ENCODE measurements around the gene GZF1.

GZF1 gene

DNA sequence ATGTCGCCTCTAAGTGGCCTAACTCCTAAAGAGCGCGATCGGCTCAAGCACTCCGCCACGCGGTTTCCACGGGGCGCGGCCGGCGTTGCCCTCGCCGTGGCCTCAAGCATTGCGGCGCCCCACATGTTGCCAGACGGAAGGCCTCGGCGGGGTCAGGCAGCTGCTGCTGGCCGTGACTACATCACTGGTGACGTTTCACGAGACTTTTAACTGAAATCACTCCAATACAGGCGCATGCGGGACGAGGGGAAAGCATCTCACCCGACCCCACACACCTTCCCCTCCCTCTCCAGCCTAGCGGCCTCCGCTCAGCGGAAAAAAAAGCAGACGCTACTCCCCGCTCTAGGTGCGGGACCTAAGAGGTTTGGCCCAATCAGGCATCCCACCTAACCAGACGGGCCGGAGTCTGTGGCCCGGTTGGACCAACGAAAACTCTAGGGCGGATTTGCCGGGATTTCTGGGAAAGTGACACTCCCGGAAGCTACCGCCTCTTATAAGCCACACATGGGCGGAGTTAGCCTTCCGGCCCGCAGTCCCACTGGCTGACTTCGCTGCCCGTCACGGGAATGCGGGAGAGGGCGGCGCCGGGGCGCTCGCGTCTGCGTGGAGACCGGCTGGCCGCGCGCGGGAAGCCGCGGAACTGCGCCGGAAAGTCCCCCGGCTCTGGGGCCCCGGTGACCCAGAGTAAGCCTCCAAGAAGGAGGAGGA lies 11.6 kb upstream of the GZF1 start, which contains the start of gene NXT1:
Gene NXT1 (plus strand): TSS at position 596 of the 708 bp plus-strand sequence. CDS start 3,251 bp downstream, outside the sequence.
- Histone ChIP-seq H3K27ac (ENCODE audit: low read depth, low read length) (peak within 1 kb of the TSS; percentile 91), H2AFZ (ENCODE audit: low read depth, low read length, severe bottlenecking) (peak within 1 kb of the TSS; percentile 91), H3K27me3 (ENCODE audit: low read length) (no peaks in the 10 kb centered on the region), H4K20me1 (ENCODE audit: low read depth, low read length) (peaks cover 17% of the 10 kb centered on the region; the same call in 1 of the 2 replicates), H3K9ac (ENCODE audit: low read length) (peak within 1 kb of the TSS; percentile 98), H3K9me3 (ENCODE audit: insufficient read depth, low read length) (no peaks in the 10 kb centered on the region), H3K4me3 (ENCODE audit: insufficient read depth, low read length, poor library complexity, severe bottlenecking) (peak within 1 kb of the TSS; percentile 83), H3F3A (ENCODE audit: insufficient read depth) (peaks cover 7% of the 10 kb centered on the region; the same call in 1 of the 2 replicates), H3K79me2 (ENCODE audit: insufficient read depth, low read length) (peaks cover 34% of the 10 kb centered on the region), H3K9me2 (replicated peaks; ENCODE audit: insufficient read depth, low read length) (no peaks in the 10 kb centered on the region), H3K36me3 (ENCODE audit: low read length) (no peaks in the 10 kb centered on the region), H3K4me2 (ENCODE audit: low read depth, low read length, poor library complexity, severe bottlenecking) (peak within 1 kb of the TSS; percentile 88)
- TF ChIP-seq, protein P1, sequence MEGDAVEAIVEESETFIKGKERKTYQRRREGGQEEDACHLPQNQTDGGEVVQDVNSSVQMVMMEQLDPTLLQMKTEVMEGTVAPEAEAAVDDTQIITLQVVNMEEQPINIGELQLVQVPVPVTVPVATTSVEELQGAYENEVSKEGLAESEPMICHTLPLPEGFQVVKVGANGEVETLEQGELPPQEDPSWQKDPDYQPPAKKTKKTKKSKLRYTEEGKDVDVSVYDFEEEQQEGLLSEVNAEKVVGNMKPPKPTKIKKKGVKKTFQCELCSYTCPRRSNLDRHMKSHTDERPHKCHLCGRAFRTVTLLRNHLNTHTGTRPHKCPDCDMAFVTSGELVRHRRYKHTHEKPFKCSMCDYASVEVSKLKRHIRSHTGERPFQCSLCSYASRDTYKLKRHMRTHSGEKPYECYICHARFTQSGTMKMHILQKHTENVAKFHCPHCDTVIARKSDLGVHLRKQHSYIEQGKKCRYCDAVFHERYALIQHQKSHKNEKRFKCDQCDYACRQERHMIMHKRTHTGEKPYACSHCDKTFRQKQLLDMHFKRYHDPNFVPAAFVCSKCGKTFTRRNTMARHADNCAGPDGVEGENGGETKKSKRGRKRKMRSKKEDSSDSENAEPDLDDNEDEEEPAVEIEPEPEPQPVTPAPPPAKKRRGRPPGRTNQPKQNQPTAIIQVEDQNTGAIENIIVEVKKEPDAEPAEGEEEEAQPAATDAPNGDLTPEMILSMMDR (IDR thresholded peaks at IDR 0.05; ENCODE audit: insufficient read depth, low read length, poor library complexity, severe bottlenecking) = no peak
- TF ChIP-seq EZH2phosphoT487 (conservative IDR thresholded peaks at IDR 0.05; ENCODE audit: low read length) = no peak

DNA sequence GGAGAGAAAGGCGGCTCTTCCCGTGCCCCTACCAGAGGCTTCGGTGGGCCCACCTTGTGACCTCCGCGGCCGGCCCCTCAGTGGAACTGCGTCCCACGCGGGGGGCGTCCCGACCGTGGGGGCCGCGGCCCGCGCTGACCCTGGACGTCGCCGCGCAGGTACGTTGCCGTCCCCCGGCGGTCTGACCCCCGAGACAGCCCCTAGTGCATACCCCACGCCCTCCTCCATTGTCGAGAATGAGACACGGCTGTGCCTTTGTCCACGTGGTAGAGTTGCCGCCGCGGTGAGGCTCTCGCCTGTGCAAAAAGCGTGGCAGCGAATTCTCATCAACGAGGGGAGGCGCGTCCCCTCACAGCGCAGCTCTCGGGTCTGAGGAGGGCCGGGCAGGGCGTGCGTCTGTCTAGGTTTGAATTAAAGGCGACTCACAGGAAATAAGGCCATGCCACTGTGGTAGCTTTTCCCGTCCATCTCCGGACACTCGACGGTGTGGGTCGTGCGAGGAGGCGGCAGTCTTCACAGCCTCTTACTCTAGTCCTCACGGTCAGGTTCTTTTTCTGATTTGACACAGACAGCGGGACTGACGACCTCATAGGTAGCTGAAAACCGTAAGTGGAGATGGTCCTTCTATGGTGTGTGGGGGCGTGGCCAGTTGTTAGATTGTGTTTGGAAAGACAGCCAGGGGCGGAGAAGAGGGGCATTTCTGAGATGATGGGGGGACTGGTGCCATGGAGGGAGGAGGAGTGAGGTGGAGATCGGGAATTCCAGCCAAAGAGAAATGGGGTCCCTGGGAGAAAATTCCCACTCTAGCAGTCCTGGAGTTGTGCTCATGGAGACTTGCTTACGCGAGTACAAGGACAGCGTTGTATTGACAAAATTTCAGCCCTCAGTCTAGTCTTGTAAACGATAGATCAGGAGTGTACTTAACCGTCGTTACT lies 10.8 kb upstream of the GZF1 start:
- H3K9me2 ChIP-seq (replicated peaks; ENCODE audit: insufficient read depth, low read length) = no peaks in the 10 kb centered on the region
- H3K36me3 ChIP-seq (ENCODE audit: low read length) = no peaks in the 10 kb centered on the region
- peak overlapping the region; percentile 91 for H3K27ac ChIP-seq (ENCODE audit: low read depth, low read length)
- H3K27me3 ChIP-seq (ENCODE audit: low read length) = no peaks in the 10 kb centered on the region
- peak overlapping the region; percentile 83 for H3K4me3 ChIP-seq (ENCODE audit: insufficient read depth, low read length, poor library complexity, severe bottlenecking)
- H4K20me1 ChIP-seq (ENCODE audit: low read depth, low read length) = peaks cover 17% of the 10 kb centered on the region; the same call in 1 of the 2 replicates
- peak overlapping the region; percentile 88 for H3K4me2 ChIP-seq (ENCODE audit: low read depth, low read length, poor library complexity, severe bottlenecking)
- TF ChIP-seq EZH2phosphoT487 (conservative IDR thresholded peaks at IDR 0.05; ENCODE audit: low read length) = no peak
- TF ChIP-seq, protein P1 (IDR thresholded peaks at IDR 0.05; ENCODE audit: insufficient read depth, low read length, poor library complexity, severe bottlenecking) = no peak
- peak overlapping the region; percentile 27 for H2AFZ ChIP-seq (ENCODE audit: low read depth, low read length, severe bottlenecking)
- H3K79me2 ChIP-seq (ENCODE audit: insufficient read depth, low read length) = peaks cover 34% of the 10 kb centered on the region
- peak overlapping the region; percentile 98 for H3K9ac ChIP-seq (ENCODE audit: low read length)
- H3K9me3 ChIP-seq (ENCODE audit: insufficient read depth, low read length) = no peaks in the 10 kb centered on the region
- peaks cover 15% of the 10 kb centered on the region; the same call in 1 of the 2 replicates for H3F3A ChIP-seq (ENCODE audit: insufficient read depth)

- Histone ChIP-seq H3K4me2 (ENCODE audit: low read depth, low read length, poor library complexity, severe bottlenecking) (no peak overlapping the region), H3K27ac (ENCODE audit: low read depth, low read length) (no peak overlapping the region), H3K79me2 (ENCODE audit: insufficient read depth, low read length) (peaks cover 29% of the 10 kb centered on the region), H4K20me1 (ENCODE audit: low read depth, low read length) (peaks cover 17% of the 10 kb centered on the region; the same call in 1 of the 2 replicates), H3K36me3 (ENCODE audit: low read length) (no peaks in the 10 kb centered on the region), H3K4me3 (ENCODE audit: insufficient read depth, low read length, poor library complexity, severe bottlenecking) (no peak overlapping the region), H3F3A (ENCODE audit: insufficient read depth) (peaks cover 30% of the 10 kb centered on the region), H2AFZ (ENCODE audit: low read depth, low read length, severe bottlenecking) (no peak overlapping the region), H3K27me3 (ENCODE audit: low read length) (no peaks in the 10 kb centered on the region), H3K9me2 (replicated peaks; ENCODE audit: insufficient read depth, low read length) (no peaks in the 10 kb centered on the region), H3K9ac (ENCODE audit: low read length) (no peak overlapping the region), H3K9me3 (ENCODE audit: insufficient read depth, low read length) (no peaks in the 10 kb centered on the region)
- TF ChIP-seq, protein P1 (IDR thresholded peaks at IDR 0.05; ENCODE audit: insufficient read depth, low read length, poor library complexity, severe bottlenecking) = no peak
- no peak for TF ChIP-seq EZH2phosphoT487 (conservative IDR thresholded peaks at IDR 0.05; ENCODE audit: low read length)
These were observed 5.8 kb upstream of the GZF1 start for GRCh38 chr20:23356203-23356602.
